Measurements from ENCODE around the gene CHRM3.

The CHRM3 gene

DNA sequence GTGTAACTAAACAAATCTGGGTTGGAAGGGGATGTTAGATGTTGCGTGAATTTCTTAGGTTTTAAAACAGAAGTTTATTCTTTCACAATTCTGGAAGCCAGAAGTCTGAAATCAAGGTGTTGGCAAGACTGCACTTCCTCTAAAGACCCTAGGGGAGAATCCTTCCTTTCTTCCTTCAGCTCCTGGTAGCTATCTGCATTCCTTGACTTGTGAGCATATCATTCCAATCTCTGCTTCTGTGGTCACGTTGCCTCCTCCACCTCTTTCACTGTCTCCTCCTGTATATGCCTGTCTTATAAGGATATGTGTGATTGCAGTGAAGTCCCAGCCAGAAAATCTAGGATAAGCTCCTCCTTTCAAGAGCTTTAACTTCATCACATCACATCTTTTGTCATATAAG lies 7.7 kb downstream of the CHRM3 start:
- TF ChIP-seq, protein P1, sequence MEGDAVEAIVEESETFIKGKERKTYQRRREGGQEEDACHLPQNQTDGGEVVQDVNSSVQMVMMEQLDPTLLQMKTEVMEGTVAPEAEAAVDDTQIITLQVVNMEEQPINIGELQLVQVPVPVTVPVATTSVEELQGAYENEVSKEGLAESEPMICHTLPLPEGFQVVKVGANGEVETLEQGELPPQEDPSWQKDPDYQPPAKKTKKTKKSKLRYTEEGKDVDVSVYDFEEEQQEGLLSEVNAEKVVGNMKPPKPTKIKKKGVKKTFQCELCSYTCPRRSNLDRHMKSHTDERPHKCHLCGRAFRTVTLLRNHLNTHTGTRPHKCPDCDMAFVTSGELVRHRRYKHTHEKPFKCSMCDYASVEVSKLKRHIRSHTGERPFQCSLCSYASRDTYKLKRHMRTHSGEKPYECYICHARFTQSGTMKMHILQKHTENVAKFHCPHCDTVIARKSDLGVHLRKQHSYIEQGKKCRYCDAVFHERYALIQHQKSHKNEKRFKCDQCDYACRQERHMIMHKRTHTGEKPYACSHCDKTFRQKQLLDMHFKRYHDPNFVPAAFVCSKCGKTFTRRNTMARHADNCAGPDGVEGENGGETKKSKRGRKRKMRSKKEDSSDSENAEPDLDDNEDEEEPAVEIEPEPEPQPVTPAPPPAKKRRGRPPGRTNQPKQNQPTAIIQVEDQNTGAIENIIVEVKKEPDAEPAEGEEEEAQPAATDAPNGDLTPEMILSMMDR (IDR thresholded peaks at IDR 0.05; ENCODE audit: insufficient read depth, low read depth, low read length, missing control alignments), result no peak
- no peak for DNase-seq (ENCODE audit: low read depth)
- no peak overlapping the region for H3K4me3 ChIP-seq (ENCODE audit: low read length)

DNA sequence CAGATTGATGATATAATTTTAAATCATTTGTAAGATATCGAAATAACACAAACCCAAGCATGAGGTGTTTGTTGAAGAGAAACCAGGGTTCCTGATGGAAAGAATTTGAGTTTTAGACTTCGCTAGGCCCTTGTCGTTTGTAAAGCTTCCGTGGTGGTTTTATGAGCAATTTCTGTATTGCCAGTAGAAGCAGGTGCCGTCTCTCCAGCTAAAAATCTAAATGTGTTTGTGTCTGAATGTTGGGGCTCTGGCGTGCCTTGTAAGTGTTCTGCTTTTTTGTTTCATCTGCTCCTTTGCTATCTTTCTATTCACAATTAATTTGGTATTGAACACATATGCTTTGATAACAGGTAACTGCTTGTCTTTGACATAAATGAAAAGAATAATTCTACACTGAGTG lies 27.5 kb downstream of the CHRM3 start:
- DNase-seq (ENCODE audit: low read depth), result no peak

DNA sequence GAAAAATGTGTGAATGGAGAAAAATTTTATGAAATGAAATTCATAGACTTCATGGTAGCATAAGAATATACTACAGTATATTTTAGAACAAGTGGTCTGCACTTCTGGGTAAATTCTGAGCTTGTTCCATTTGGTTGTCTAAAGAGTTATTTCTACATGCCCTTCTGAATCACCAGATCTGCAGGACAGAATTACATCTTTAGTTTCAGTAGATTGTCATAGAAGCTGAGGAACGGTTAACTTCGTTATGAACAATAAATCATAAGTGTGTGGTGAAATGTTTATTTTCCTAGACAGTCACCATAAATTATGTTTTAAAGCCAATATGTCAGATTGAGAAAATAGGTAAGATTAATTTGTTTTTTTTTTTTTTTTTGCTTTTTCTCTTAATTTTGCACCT lies 30.9 kb downstream of the CHRM3 start:
- DNase-seq (ENCODE audit: low read depth), result no peak
- TF ChIP-seq, protein P1 (IDR thresholded peaks at IDR 0.05; ENCODE audit: insufficient read depth, low read depth, low read length, missing control alignments), result no peak
- no peak overlapping the region for H3K4me3 ChIP-seq (ENCODE audit: low read length)

More for the DNA sequence above, 27.5 kb downstream of the CHRM3 start:
- H3K4me3 ChIP-seq (ENCODE audit: low read length), result no peak overlapping the region
- TF ChIP-seq, protein P1 (IDR thresholded peaks at IDR 0.05; ENCODE audit: insufficient read depth, low read depth, low read length, missing control alignments), result no peak

DNA sequence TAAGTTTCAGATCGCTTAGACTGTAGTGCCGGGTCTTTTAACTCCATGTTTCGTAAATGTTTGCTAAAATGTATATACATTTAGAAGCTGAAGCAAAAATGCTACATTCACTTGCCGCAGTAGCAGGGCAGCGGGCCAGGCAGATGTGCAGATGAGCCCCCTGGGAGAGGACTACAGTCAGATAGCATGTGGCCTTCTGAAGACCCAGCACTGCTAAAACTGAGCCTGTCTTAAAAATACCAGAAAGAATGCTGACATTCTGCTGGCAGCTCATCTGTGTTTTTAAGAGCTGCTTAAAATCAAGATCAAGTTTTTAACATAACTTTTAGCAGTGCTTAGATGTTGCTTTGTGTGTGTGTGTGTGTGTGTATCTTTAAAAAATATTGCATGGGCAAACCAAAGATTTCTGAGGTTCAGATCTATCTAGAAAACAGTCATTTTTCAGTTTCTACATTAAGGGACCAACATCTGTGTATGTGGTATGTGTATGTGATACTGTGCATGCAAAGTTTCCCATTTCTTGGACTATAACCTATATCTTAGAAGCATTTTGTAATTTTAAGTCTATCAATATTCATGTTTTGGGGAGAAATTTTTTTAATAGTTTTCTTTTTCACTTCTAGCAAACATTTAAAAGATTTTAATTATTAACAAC lies 31.7 kb downstream of the CHRM3 start:
- TF ChIP-seq, protein P1 (IDR thresholded peaks at IDR 0.05; ENCODE audit: insufficient read depth, low read depth, low read length, missing control alignments), result no peak
- H3K4me3 ChIP-seq (ENCODE audit: low read length), result no peak overlapping the region
- DNase-seq (ENCODE audit: low read depth), result no peak

DNA sequence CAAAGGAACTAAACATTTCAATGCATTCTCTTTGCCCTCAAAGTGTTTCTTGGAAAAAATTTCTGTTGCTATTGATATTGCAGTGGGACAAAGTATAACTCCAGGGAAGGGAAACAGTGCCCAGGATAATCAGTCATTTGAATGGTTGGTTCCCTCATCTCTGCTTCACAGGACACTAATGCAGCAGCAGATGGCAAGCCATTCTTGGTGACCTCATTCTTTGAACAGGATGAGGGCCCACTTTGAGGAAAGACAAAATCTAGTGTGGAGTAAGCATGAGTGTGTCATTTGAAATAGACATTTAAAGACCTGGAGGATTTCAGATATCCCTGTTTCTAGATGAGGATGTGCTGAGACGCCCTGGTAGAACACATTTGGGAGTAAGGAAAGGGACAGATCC lies 32.3 kb downstream of the CHRM3 start:
- H3K4me3 ChIP-seq (ENCODE audit: low read length), result no peak overlapping the region
- DNase-seq (ENCODE audit: low read depth), result no peak
- TF ChIP-seq, protein P1 (IDR thresholded peaks at IDR 0.05; ENCODE audit: insufficient read depth, low read depth, low read length, missing control alignments), result no peak

DNA sequence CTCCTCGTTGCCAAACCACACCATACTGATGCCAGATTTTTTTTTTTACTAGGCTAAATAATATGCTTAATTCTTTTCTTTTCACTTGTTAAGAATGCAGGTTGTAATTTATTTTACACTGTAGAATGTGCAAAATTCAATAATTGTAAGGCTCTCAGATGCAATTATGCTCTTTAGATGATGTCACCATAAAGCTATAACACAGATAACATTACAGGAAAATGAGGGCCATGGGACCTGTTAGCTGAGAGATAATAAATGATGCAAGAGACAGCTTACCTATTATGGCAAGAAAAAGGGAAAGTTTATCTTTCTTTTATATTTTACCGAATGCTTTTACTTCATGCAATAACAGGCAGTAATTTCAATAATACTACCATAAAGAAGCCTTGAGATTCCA lies 35.4 kb downstream of the CHRM3 start:
- H3K4me3 ChIP-seq (ENCODE audit: low read length), result no peak overlapping the region
- DNase-seq (ENCODE audit: low read depth), result no peak
- TF ChIP-seq, protein P1 (IDR thresholded peaks at IDR 0.05; ENCODE audit: insufficient read depth, low read depth, low read length, missing control alignments), result no peak

DNA sequence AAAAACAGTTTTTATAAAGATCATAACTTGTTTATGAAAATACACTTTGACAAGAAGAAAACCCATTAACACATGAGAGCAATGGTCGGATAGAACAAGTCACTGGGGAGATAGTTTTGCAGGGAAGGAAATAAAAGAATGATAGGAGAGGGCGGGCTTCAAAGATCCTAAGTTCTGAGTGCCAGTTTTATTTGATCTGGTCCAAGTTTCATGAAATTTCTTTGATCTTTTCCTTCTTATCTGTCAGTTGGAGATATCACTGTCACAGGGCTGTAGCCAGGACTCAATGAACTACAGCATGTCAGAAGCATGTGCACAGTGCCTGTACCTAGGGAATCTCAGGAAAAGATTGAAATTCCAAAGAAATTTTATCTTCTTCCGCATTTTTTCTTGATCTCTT lies 36.5 kb downstream of the CHRM3 start:
- no peak overlapping the region for H3K4me3 ChIP-seq (ENCODE audit: low read length)
- DNase-seq (ENCODE audit: low read depth), result no peak
- TF ChIP-seq, protein P1 (IDR thresholded peaks at IDR 0.05; ENCODE audit: insufficient read depth, low read depth, low read length, missing control alignments), result no peak
